ENCODE data around the gene LRRC39. TPM values are rescaled to one million over a fixed set of nuclear protein-coding genes. Genes with fewer than 3 reads are reported as not detected.
"Not testable (repeated sequence)": the region's sequence is repeated elsewhere in the genome, so short reads cannot be mapped to it uniquely, and the experiment has no call there.

The LRRC39 gene
- total and polyA plus RNA-seq, 2 experiments from 2014 or later: 0.21 TPM; not detected in 1

- no peak overlapping the region for H2AFZ ChIP-seq
- no peaks in the 10 kb centered on the region for H3K9me2 ChIP-seq (ENCODE audit: insufficient read depth)
- H3K27me3 ChIP-seq (replicated peaks; ENCODE audit: insufficient read depth): no peaks in the 10 kb centered on the region
- H3K4me3 ChIP-seq: no peak overlapping the region
- H3F3A ChIP-seq (ENCODE audit: insufficient read depth): no peaks in the 10 kb centered on the region
- no peaks in the 10 kb centered on the region for H3K9me3 ChIP-seq (ENCODE audit: low read depth)
- H3K4me1 ChIP-seq (ENCODE audit: insufficient read depth): no peaks in the 10 kb centered on the region
- no peak overlapping the region for H3K27ac ChIP-seq
- TF ChIP-seq EZH2 (IDR thresholded peaks at IDR 0.05; ENCODE audit: insufficient read depth, poor library complexity, severe bottlenecking) (no peak), EZH2phosphoT487 (IDR thresholded peaks at IDR 0.05; ENCODE audit: insufficient read depth, low read depth) (no peak)
- no peak overlapping the region for H3K4me2 ChIP-seq (ENCODE audit: unreplicated experiment)
- 88 to 98% methylated on average over 1 of the region's 1 CpG for WGBS, 2 experiments (ENCODE audit: low coverage in 1 of 2, low lambda C conversion rate in 2 of 2, missing lambda C conversion rate in 2 of 2)
- no peak for DNase-seq
- in situ Hi-C loops (cut with MboI): no loop called here
- peaks cover 38% of the 10 kb centered on the region for H3K36me3 ChIP-seq (ENCODE audit: low read depth)
- H3K79me2 ChIP-seq (ENCODE audit: insufficient read depth): no peaks in the 10 kb centered on the region
- no peak overlapping the region for H3K9ac ChIP-seq
- H4K20me1 ChIP-seq (ENCODE audit: insufficient read depth): no peaks in the 10 kb centered on the region
These were observed 37.0 kb upstream of the LRRC39 start for GRCh38 chr1:100215101-100215500.

- Histone ChIP-seq H3K9ac (no peak overlapping the region), H3K36me3 (ENCODE audit: low read depth) (peaks cover 37% of the 10 kb centered on the region), H3F3A (ENCODE audit: insufficient read depth) (no peaks in the 10 kb centered on the region), H3K4me3 (no peak overlapping the region), H3K4me2 (ENCODE audit: unreplicated experiment) (no peak overlapping the region), H3K27ac (no peak overlapping the region), H3K9me2 (ENCODE audit: insufficient read depth) (no peaks in the 10 kb centered on the region), H3K79me2 (ENCODE audit: insufficient read depth) (no peaks in the 10 kb centered on the region), H3K9me3 (ENCODE audit: low read depth) (no peaks in the 10 kb centered on the region), H3K27me3 (replicated peaks; ENCODE audit: insufficient read depth) (no peaks in the 10 kb centered on the region), H2AFZ (no peak overlapping the region), H4K20me1 (ENCODE audit: insufficient read depth) (no peaks in the 10 kb centered on the region), H3K4me1 (ENCODE audit: insufficient read depth) (no peaks in the 10 kb centered on the region)
- DNase-seq: no peak
- TF ChIP-seq EZH2phosphoT487 (IDR thresholded peaks at IDR 0.05; ENCODE audit: insufficient read depth, low read depth) (no peak), EZH2 (IDR thresholded peaks at IDR 0.05; ENCODE audit: insufficient read depth, poor library complexity, severe bottlenecking) (no peak)
- 98 to 99% methylated on average over 17 to 37 of the region's 37 CpGs for WGBS, 2 experiments (ENCODE audit: low coverage in 1 of 2, low lambda C conversion rate in 2 of 2, missing lambda C conversion rate in 2 of 2)
- in situ Hi-C loops (cut with MboI): no loop called here
These were observed 35.1 kb upstream of the LRRC39 start for GRCh38 chr1:100213141-100213540.

GRCh38 chr1:100206301-100206700 is 28.2 kb upstream of the LRRC39 start:
- Histone ChIP-seq H3K9me2 (ENCODE audit: insufficient read depth) (no peaks in the 10 kb centered on the region), H2AFZ (no peak overlapping the region), H4K20me1 (ENCODE audit: insufficient read depth) (no peaks in the 10 kb centered on the region), H3K4me1 (ENCODE audit: insufficient read depth) (no peaks in the 10 kb centered on the region), H3K79me2 (ENCODE audit: insufficient read depth) (no peaks in the 10 kb centered on the region), H3K9ac (no peak overlapping the region), H3K4me2 (ENCODE audit: unreplicated experiment) (no peak overlapping the region), H3K36me3 (ENCODE audit: low read depth) (peaks cover 28% of the 10 kb centered on the region; the same call in 1 of the 2 replicates), H3K27me3 (replicated peaks; ENCODE audit: insufficient read depth) (no peaks in the 10 kb centered on the region), H3F3A (ENCODE audit: insufficient read depth) (no peaks in the 10 kb centered on the region), H3K9me3 (ENCODE audit: low read depth) (no peaks in the 10 kb centered on the region), H3K4me3 (no peak overlapping the region), H3K27ac (no peak overlapping the region)
- WGBS, 2 experiments (ENCODE audit: low coverage in 1 of 2, low lambda C conversion rate in 2 of 2, missing lambda C conversion rate in 2 of 2): 100% methylated on average over 2 of the region's 2 CpGs
- DNase-seq: no peak
- TF ChIP-seq EZH2 (IDR thresholded peaks at IDR 0.05; ENCODE audit: insufficient read depth, poor library complexity, severe bottlenecking) (no peak), EZH2phosphoT487 (IDR thresholded peaks at IDR 0.05; ENCODE audit: insufficient read depth, low read depth) (no peak)
- in situ Hi-C loops (cut with MboI): no loop called here

GRCh38 chr1:100205593-100205992 is 27.5 kb upstream of the LRRC39 start:
- H3K9me2 ChIP-seq (ENCODE audit: insufficient read depth); H3F3A ChIP-seq (ENCODE audit: insufficient read depth); H3K4me2 ChIP-seq (ENCODE audit: unreplicated experiment); H3K4me1 ChIP-seq (ENCODE audit: insufficient read depth); H3K79me2 ChIP-seq (ENCODE audit: insufficient read depth); H3K4me3 ChIP-seq; H3K9ac ChIP-seq; H2AFZ ChIP-seq; H4K20me1 ChIP-seq (ENCODE audit: insufficient read depth); in situ Hi-C loops (cut with MboI); H3K27me3 ChIP-seq (replicated peaks; ENCODE audit: insufficient read depth); H3K9me3 ChIP-seq (ENCODE audit: low read depth); H3K27ac ChIP-seq; DNase-seq: not testable (repeated sequence)
- H3K36me3 ChIP-seq (ENCODE audit: low read depth): peaks cover 23% of the 10 kb centered on the region; the same call in 1 of the 2 replicates
- WGBS, 2 experiments (ENCODE audit: low coverage in 1 of 2, low lambda C conversion rate in 2 of 2, missing lambda C conversion rate in 2 of 2): 94 to 100% methylated on average over 2 of the region's 2 CpGs

- H3K9me3 ChIP-seq (ENCODE audit: low read depth); H3K4me1 ChIP-seq (ENCODE audit: insufficient read depth); DNase-seq; H3K9ac ChIP-seq; H3K9me2 ChIP-seq (ENCODE audit: insufficient read depth); H3K4me2 ChIP-seq (ENCODE audit: unreplicated experiment); H3K4me3 ChIP-seq; H4K20me1 ChIP-seq (ENCODE audit: insufficient read depth); H3F3A ChIP-seq (ENCODE audit: insufficient read depth); H3K79me2 ChIP-seq (ENCODE audit: insufficient read depth); H3K27ac ChIP-seq; H3K27me3 ChIP-seq (replicated peaks; ENCODE audit: insufficient read depth); H2AFZ ChIP-seq; in situ Hi-C loops (cut with MboI): not testable (repeated sequence)
- H3K36me3 ChIP-seq (ENCODE audit: low read depth): peaks cover 20% of the 10 kb centered on the region; the same call in 1 of the 2 replicates
- WGBS, 2 experiments (ENCODE audit: low coverage in 1 of 2, low lambda C conversion rate in 2 of 2, missing lambda C conversion rate in 2 of 2): 98 to 100% methylated on average over 2 of the region's 2 CpGs
These were observed 27.0 kb upstream of the LRRC39 start for GRCh38 chr1:100205103-100205502.

- DNase-seq; H3K9ac ChIP-seq; H3K27me3 ChIP-seq (replicated peaks; ENCODE audit: insufficient read depth); H2AFZ ChIP-seq; H3K9me3 ChIP-seq (ENCODE audit: low read depth); H3K4me1 ChIP-seq (ENCODE audit: insufficient read depth); H3K9me2 ChIP-seq (ENCODE audit: insufficient read depth); H3K27ac ChIP-seq; H3K79me2 ChIP-seq (ENCODE audit: insufficient read depth); H3K4me2 ChIP-seq (ENCODE audit: unreplicated experiment); in situ Hi-C loops (cut with MboI); H3F3A ChIP-seq (ENCODE audit: insufficient read depth); H3K4me3 ChIP-seq; H4K20me1 ChIP-seq (ENCODE audit: insufficient read depth): not testable (repeated sequence)
- peaks cover 14% of the 10 kb centered on the region; the same call in 1 of the 2 replicates for H3K36me3 ChIP-seq (ENCODE audit: low read depth)
- WGBS, 2 experiments (ENCODE audit: low coverage in 1 of 2, low lambda C conversion rate in 2 of 2, missing lambda C conversion rate in 2 of 2): 68 to 81% methylated on average over 2 of the region's 2 CpGs
These were observed 24.6 kb upstream of the LRRC39 start for GRCh38 chr1:100202703-100203102.

GRCh38 chr1:100200060-100200459 is 22.0 kb upstream of the LRRC39 start:
- WGBS, 2 experiments (ENCODE audit: low coverage in 1 of 2, low lambda C conversion rate in 2 of 2, missing lambda C conversion rate in 2 of 2): 71 to 78% methylated on average over 5 to 6 of the region's 6 CpGs
- in situ Hi-C loops (cut with MboI): not testable (repeated sequence)

More at GRCh38 chr1:100200060-100200459, 22.0 kb upstream of the LRRC39 start:
- H3K79me2 ChIP-seq (ENCODE audit: insufficient read depth); H3K4me2 ChIP-seq (ENCODE audit: unreplicated experiment); H3K27me3 ChIP-seq (replicated peaks; ENCODE audit: insufficient read depth); H3K27ac ChIP-seq; H4K20me1 ChIP-seq (ENCODE audit: insufficient read depth); H3F3A ChIP-seq (ENCODE audit: insufficient read depth); H3K9me3 ChIP-seq (ENCODE audit: low read depth); H3K4me1 ChIP-seq (ENCODE audit: insufficient read depth); H2AFZ ChIP-seq; H3K36me3 ChIP-seq (ENCODE audit: low read depth); H3K9ac ChIP-seq; H3K9me2 ChIP-seq (ENCODE audit: insufficient read depth); H3K4me3 ChIP-seq; DNase-seq: not testable (repeated sequence)

Data from GM23248 (cell line).